CD4-positive, alpha-beta T cell treated with Interferon gamma for 1 hour (primary cell): ENCODE measurements around the gene CPA5.

ENCODE experiments used
- DNase-seq: peaks from one replicate; pipeline ENCODE4 v3.0.0-alpha.2; 2020

Gene CPA5

DNA sequence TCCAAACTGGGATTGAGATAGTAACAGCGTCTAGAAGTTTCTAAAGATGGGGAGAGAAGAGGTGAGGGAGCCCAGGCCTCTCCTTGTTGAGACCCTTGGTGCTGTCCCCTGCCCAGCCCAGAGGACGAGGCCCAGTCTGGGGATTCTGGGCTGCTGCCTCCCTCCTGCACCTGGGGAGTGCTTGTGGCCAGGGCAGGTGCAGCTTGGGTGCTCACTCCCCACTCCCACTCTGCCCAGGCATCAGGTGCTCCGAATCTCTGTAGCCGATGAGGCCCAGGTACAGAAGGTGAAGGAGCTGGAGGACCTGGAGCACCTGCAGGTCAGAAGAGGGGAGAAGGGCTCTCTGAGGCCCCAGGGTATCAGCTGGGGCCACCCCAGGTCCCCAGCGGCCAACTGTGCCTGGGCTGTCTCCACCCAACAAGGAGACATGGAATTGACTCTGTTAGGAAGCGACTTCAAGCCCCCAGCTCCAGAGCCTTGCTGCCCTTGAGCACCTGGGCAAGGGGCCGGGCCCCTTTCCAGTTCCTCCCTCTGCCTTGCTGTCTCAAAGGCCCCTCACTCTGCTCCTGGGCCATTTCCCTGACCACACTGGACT lies 36.3 kb downstream of the CPA5 start:
- DNase-seq = no peak

DNA sequence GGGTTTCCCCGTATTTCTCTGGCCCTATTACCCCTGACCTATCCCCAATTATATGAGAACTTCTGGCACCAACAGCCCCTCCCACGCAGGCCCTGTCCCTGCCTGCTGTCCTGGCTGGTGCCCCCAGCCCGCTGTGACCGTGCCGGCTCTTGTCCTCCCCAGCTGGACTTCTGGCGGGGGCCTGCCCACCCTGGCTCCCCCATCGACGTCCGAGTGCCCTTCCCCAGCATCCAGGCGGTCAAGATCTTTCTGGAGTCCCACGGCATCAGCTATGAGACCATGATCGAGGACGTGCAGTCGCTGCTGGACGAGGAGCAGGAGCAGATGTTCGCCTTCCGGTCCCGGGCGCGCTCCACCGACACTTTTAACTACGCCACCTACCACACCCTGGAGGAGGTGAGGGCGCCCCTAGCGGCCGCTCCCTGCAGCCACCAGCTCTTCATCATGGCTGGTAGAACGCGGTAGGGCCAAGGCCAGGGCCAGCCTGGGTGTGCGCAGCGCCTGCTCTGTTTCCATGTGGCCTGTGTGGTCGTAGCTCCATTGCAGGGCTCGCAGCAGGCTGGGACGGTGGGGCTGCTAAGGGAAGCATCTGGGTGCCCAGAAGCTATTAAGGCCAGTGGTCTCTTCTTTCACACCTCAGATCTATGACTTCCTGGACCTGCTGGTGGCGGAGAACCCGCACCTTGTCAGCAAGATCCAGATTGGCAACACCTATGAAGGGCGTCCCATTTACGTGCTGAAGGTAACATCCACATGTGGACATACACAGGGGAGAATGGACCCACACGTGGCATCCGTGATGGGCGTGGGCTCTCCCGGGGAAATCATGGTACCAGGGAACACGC lies 37.1 kb downstream of the CPA5 start:
- no peak for DNase-seq

DNA sequence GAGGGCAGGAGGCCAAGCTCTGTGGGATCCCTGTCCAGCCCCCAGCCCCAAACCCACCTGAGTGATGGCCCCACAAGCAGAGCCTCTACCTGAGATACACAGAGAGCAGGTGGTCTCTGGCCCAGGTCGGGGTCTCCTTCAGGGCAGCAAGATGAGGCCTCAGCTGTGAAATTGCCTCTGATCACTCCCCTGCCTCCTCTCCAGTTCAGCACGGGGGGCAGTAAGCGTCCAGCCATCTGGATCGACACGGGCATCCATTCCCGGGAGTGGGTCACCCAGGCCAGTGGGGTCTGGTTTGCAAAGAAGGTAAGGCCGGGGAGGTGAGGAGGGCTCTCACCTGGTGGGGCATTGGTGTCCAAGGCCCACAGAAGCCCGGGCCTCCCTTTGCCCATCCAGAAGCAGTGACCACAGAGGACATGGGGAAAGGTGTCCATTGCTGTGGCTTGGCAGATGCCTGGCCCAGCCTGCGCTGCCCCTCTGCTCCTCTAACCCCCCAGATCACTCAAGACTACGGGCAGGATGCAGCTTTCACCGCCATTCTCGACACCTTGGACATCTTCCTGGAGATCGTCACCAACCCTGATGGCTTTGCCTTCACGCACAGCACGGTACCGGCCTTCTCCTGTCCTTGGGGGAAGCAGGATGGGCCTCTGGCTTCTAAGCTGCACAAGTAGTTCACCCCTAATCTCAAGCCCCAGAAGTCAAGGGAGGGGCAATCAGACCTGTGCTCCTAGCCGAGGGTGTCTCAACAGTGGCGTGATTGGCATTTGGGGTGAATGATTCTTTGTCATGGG lies 38.8 kb downstream of the CPA5 start:
- no peak for DNase-seq

DNA sequence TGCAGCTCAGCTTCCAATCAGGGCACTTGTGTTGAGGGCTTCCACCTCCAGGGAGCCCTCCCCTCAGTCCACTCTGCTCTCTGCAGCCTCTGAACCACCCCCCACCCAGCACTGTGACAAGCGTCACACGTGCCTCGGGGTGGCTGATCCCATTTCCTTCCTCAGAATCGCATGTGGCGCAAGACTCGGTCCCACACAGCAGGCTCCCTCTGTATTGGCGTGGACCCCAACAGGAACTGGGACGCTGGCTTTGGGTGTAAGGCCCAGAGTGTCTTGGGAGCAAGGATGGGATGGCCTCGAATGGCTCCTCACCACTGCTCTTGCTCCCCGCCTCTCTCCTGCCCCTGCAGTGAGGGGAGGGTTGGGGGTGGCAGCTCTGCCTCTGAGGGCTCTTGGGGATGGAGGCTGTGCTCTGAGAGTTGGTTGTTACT lies 39.8 kb downstream of the CPA5 start:
- no peak for DNase-seq

DNA sequence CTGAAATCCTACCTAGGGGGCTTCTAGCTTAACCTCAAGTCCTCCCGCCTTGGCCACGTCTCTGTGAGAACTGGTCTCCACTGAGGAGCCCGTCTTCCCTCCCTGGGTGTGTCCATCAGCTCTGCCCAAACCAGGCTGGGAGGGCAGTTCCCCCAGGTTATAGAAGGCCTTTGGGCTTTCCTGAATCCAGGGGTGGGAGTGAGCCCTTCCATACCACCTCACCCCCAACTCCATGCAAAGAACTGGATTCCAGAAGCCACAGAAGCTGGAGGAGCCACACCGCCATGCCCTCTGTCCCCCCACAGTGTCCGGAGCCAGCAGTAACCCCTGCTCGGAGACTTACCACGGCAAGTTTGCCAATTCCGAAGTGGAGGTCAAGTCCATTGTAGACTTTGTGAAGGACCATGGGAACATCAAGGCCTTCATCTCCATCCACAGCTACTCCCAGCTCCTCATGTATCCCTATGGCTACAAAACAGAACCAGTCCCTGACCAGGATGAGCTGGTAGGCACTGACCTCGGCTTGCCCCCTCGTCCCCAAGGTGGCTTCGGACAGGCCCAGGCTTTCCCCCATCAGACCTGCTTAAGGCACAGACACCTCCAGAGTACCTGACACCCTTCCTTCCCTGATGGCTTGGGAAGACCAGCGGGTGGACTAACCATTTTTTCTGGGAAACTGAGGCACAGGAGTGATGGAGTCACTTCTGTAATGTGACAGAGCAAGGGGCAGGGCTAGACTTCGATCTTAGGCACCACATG lies 40.4 kb downstream of the CPA5 start:
- DNase-seq = no peak

DNA sequence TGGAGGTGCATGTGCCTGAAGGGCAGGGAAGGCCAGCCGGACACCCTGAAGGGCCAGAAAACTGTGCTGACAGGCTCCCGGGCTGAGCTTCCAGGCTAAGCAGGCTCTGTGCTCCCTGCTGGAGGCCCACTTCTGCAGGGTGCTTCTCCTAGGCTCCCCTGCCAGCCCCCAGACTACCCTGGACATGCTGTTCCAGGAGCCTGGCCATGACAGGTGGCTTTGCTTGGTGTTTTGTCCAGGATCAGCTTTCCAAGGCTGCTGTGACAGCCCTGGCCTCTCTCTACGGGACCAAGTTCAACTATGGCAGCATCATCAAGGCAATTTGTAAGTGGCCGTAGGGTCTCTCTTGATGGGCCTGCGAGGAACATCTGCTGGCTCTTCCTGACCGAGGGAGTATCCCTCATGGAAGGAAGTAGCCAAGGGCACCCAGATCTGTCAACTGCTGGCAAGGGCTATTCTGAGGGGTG lies 41.0 kb downstream of the CPA5 start:
- DNase-seq = no peak

DNA sequence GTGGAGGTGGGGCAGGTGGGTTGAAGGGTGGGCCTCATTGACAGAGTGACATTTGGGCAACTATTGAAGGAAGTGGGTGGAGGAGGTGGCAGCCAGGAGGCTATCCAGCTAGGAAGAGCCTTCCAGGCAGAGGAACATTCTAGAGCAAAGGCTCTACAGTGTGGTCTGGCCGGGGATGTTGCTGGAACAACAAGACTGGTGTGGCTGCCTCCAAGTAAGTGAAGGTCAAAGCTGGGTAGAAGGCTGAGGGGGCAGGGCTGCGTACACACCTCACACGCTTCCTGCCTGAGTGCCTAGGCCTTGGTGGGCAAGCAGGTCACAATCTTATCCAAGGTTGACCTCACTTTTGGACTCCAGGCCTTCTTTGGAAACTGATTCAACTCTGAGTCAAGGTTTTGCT lies 42.3 kb downstream of the CPA5 start:
- DNase-seq = no peak

DNA sequence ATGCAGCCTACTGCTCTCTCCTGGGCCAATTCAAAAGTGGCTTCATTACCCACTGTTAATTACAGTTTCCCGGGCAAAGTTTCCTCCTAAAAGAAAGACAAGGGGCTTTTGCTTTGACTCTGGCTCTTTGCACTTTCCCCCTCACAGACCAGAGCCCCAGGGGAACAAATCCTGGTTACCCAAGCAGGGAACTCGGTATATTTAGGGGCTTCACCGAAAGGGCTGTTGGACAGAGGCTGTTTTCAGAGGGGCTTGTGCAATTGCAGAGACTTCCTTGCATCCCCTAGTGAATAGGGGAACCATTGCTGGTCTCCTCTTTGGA lies 42.7 kb downstream of the CPA5 start:
- no peak for DNase-seq

DNA sequence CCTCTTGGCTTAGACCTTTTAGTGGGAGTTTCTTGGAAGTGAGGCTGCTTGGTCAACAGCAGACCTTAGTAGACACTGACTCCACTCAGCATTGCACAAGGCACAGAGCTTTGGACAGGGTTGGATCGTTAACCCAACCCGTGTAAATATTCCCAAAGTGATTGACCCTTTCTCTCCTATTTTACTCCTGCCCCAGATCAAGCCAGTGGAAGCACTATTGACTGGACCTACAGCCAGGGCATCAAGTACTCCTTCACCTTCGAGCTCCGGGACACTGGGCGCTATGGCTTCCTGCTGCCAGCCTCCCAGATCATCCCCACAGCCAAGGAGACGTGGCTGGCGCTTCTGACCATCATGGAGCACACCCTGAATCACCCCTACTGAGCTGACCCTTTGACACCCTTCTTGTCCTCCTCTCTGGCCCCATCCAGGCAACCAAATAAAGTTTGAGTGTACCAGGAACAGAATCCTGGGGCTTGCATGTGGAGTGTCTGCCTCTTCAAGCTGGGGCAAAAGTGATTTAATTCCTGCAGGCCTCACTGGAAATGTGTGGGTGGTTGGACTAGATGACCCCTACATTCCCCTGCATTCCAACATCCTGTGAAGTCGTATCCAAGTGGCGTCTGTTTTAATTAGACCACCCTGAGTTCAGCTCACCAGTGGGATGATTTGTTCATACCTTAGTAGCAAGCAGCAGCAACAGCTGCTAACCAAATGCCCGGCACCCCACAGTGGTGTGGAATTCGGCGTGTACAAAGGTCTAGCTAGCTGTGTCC lies 43.2 kb downstream of the CPA5 start:
- DNase-seq = no peak

DNA sequence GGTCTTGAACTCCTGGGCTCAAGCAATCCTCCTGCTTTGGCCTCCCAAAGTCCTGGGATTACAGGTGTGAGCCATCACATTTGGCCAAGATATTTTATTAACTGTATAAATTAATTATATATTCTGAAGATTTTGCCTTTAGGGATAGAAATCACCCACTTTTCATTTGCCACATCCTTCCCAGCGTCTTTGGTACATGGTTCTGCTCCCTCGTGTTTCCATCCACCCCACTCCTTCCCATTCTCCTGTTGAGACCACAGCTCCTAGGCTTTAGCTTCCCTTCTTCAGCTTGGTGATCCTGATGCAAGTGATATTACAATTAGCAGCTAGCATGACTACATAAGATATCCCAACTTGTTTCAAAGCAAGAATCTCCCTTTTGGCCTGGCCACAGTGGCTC lies 44.1 kb downstream of the CPA5 start:
- DNase-seq = no peak

DNA sequence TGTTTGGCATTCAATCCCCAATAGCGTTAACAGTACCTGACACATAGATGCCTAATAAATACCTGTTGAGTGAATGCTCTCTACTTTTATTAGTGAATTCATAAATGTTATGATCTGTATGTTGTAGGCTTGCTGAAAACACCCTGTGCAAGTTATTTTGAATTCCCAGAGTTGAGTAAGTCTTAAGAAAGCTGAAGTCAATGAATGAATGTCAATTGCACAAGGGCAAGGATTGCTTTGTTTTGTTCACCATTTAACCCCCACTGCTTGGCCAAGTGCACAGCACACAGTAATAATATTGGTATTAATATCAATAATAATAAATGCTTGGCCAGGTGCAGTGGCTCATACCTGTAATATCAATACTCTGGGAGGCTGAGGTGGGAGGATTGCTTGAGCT lies 45.9 kb downstream of the CPA5 start:
- DNase-seq = no peak

DNA sequence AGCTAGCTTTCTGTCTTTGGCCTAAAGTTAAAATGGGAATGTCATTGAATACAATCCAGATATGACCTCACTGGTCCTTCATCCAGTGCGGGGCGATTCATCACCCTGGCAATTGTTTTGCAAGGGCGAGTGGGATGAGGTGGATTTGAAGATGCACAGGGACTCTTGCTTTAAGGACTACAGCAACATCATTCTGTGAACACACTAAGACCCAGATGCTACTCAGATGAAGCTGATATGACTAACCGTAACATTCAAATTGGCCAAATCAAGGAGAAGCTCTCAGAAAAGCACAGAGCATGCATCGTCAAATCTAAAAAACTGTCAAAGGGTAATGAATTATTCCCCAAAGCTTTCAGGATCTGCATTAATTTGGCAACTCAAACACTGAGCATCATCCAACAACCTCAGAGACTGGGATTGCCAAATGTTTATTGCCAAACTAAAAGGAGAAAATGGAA lies 48.5 kb downstream of the CPA5 start:
- no peak for DNase-seq

DNA sequence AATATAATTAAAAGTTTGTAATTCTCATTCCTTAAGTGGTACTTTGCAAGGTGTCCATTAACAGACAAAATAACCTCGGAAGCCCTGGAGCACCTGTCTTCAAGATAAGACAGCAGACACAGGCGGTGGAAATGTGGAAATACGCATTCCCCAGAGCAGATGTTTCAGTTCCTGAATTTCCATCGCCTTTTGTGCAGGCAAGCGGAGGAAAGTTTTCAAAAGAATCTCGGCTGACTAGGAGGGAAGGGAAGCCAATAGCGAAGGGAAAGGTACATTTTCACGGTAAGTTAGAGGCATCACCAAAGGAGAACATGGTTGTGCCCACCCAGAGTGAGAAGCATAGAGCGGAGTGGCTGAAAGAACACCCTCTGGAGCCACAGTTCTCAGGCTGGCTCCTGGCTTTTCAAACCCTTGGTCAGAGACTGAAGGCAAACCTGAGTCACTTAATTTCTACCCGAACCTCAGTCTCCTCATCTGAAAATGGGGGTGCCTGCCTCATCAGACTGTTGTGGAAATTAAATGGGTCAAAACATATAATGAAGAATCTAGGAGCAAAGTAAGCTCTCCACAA lies 49.3 kb downstream of the CPA5 start:
- DNase-seq = no peak

DNA sequence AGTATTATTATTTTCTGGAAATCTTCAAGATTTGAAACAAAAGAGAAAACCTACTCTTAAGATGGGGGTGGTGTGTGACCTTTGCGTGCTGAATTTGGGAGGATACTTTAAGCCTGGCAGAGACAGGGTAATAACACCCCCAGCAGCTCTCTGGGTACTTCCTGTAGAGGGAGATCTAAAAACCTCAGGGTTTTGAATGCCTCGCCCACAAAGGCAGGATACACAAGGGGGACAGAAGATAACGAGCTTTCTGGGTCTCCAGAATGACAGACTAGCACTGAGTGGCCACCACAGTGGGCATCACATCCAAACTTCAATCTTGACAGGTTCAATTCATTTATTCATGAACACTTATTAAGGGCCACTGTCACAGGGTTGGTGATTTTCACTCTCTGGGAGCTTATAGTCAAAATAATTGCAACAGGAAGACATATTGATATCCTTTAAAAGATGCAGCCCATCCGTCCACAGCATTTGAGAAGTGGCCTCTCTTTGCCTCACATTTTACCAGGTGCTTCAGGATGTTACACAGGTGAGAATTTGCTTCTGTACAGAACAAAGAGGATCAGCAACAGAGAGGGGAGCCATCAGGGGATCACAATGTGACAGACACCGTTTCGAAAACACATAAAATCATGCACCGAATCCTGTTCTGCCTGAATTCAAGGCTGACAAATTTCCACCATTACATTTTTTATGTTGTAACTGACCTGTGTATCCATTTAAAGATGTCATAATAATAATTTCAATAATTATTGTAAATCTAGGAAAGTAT lies 50.0 kb downstream of the CPA5 start:
- DNase-seq = no peak

DNA sequence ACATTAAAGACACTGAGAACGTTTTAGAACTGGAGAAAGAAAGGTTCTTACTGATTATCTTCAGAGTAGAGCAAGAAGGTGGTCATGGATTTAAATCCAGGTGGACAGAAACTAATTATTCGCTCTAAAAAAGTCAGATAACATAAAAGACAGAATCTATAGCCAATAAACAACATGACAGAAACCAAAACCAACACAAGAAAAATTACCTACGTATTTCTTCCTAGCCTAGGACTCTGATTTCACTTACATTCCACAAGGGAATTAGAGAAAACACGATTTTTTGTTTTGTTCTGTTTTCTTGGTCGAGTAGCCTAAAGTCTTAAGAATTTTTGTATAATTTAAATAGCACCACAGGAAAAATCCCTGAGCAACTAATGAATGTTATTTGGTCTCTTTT lies 50.8 kb downstream of the CPA5 start:
- DNase-seq = no peak

DNA sequence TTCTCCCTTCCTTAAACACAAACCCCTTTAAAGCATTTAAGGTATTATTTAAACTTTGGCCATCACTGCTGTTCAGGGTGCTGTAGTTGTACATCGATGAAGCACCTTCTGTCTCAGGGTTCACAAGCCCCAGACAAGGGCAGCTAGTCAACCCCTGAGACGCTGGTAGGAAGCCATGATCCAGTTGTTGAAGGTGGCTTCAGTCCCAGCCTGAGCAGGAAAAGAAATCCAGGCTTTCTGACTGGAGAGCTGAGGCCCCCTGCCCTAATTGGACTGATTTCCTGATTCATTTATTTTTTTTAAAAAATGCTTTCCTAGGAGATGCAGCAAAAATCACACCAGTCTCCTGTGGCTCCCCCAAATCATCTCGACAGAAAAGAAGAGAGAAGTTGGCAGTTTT lies 51.5 kb downstream of the CPA5 start:
- no peak for DNase-seq

DNA sequence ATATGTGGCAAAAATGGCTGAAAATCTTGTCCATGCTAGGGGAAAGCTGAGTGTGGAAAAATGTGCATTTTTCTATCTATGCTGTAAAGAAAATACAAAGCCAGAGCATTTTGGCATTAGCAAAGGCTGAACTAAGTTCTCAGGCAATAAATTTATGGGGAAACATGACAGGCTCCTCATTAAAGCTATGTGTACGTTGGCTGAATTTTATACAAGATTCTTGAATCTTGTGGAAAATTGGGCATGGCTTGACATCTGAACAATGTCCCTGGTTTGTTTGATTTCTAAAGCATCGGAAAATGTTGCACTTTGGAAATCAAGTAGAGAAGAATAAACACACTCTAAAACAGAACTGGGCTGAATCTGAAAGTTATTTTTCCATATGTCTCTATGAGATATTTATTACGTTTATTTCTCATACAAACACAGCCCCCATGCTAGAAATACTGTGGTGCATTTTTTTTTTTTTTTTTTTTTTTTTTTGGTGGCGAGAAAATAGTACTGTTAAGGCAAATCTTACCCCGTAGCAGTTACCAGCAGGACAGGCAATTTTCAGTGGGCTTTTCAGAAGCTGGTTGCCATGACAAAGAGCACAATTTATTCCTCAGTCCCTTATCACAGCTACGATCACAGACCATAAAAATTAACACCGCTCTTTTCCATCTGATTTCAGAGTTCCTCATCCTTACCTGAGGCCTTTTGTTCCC lies 52.6 kb downstream of the CPA5 start:
- DNase-seq = no peak

DNA sequence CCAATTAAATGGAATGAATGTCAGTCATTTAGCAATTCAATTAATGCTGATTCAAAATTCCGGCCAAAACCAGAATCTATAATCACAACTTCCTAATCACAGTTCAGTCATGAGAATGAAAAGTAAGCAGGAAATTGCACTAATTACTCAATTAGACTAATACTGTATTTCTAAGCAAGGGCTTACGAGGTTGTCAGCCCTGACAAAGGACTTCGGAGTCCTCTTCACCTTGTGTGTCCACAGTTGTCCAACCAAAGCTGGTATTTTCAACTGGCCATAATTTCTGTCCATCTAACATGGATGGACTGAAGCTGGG lies 53.1 kb downstream of the CPA5 start:
- DNase-seq = no peak

DNA sequence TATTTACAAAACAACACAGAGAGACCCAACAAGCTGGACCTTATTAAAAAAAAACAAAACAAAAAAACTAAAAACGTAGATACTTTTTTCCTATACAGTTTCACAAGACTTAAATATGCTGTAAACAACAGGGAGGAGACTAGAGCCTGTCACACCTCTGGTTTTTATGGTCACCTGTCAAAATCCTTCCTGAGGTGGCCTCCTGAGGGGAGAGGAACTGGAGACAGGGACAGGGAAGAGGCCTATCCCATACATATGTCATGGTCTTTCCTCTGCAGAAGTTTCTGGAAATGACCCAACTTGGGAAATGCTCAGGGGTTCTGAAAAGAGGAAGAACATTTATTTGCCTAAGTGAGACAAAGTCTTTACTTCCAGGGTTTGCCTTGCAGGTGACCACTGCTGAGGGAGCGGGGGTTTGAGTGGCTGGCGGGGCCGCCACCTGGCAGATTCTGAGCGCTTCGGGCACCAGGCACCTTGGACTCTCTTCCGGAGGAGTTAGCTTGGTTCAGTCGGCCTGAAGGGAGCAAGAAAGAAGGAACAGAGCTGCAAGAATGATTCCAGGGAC lies 54.0 kb downstream of the CPA5 start:
- DNase-seq = no peak

DNA sequence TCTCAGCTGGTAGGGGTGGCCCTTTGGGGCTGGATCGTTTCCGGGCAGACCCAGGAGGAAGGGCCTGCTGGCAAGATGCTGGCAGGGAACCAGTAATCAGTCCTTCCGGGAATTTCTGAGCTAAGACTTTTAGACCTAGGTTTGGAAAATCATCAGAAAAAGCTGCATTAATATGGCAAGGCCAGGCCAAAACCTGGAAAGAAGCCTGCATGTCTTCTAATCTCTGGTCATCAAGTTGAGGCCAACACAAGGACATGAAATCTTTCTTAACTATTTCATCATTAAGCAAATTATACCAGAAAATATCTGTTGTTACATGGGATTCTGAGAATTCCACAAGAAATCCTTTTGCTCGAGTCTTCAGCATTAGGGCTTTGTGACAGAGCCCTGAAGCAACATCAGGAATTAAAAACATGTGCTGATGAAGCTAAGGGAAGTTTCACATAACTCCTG lies 55.5 kb downstream of the CPA5 start:
- DNase-seq = no peak
